Measurements from ENCODE around the gene GNG14.

GRCh38 chr19:12696366-12697335 lies 8.9 kb downstream of the GNG14 start, which contains the start of gene FBXW9:
- no peak for TF ChIP-seq CTCF (conservative IDR thresholded peaks at IDR 0.05)
- TF ChIP-seq ZFX (IDR thresholded peaks at IDR 0.05): peak; percentile 45; the same call in 1 of the 2 replicates

All from C4-2B (cell line).